Mesenchymal stem cell (in vitro differentiated cells and primary cell): ENCODE measurements around the gene PTBP2.

Source experiments
- DNase-seq: peaks from one replicate; pipeline ENCODE4 v3.0.0-alpha.2; 2013
- H2AFZ ChIP-seq: one replicate; pipeline ENCODE4 v1.6.1; 2013; ENCODE audit warnings: low read depth, mild to moderate bottlenecking, control low read depth, inconsistent platforms, low read length, moderate library complexity
- H2AK5ac ChIP-seq: 2 replicates; pipeline ENCODE4 v1.6.1; 2013; ENCODE audit warnings: low read length, moderate library complexity, mild to moderate bottlenecking, inconsistent platforms; ENCODE audit not compliant: severe bottlenecking
- H2BK120ac ChIP-seq: one replicate; pipeline ENCODE4 v1.6.1; 2013; ENCODE audit warnings: low read depth, mild to moderate bottlenecking, inconsistent platforms, low read length, moderate library complexity
- H2BK12ac ChIP-seq, 2 experiments: one replicate each; pipeline ENCODE4 v1.6.1; 2013; ENCODE audit warnings: inconsistent platforms in 2 of 2, low read length in 2 of 2, mild to moderate bottlenecking in 2 of 2, moderate library complexity in 2 of 2, control low read depth in 1 of 2
- H2BK15ac ChIP-seq: one replicate; pipeline ENCODE4 v1.6.1; 2013; ENCODE audit warnings: mild to moderate bottlenecking, low read depth, inconsistent platforms; ENCODE audit not compliant: poor library complexity, severe bottlenecking
- H2BK5ac ChIP-seq: 2 replicates; pipeline ENCODE4 v1.6.1; 2013; ENCODE audit warnings: low read depth, mild to moderate bottlenecking, low read length, control low read depth, inconsistent platforms; ENCODE audit not compliant: poor library complexity, severe bottlenecking
- H3K14ac ChIP-seq, 2 experiments: one replicate each; pipeline ENCODE4 v1.6.1; 2013; ENCODE audit warnings: inconsistent platforms in 2 of 2, low read length in 2 of 2, control low read depth in 1 of 2, mild to moderate bottlenecking in 1 of 2, moderate library complexity in 1 of 2
- H3K18ac ChIP-seq, 2 experiments: one replicate each; pipeline ENCODE4 v1.6.1; 2013; ENCODE audit warnings: inconsistent platforms in 2 of 2, low read length in 2 of 2, control low read depth in 1 of 2, low read depth in 1 of 2, mild to moderate bottlenecking in 1 of 2
- H3K23ac ChIP-seq, 2 experiments: one replicate each; pipeline ENCODE4 v1.6.1; 2013; ENCODE audit warnings: inconsistent platforms in 2 of 2, low read length in 2 of 2, mild to moderate bottlenecking in 2 of 2, moderate library complexity in 2 of 2, control low read depth in 1 of 2
- H3K27ac ChIP-seq: 2 replicates; pipeline ENCODE4 v1.5.1; 2013; ENCODE audit warnings: mild to moderate bottlenecking, moderate library complexity, low read length, control low read depth, inconsistent platforms; ENCODE audit not compliant: poor library complexity, severe bottlenecking
- H3K27me3 ChIP-seq, 2 experiments: 2 replicates each; pipeline versions ENCODE4 v1.6.1 to v1.7.0; 2013; ENCODE audit warnings: low read length in 2 of 2, mild to moderate bottlenecking in 2 of 2, moderate library complexity in 2 of 2, control low read depth in 1 of 2, inconsistent platforms in 1 of 2; ENCODE audit not compliant: control insufficient read depth in 1 of 2, insufficient read depth in 1 of 2
- H3K36me3 ChIP-seq, 2 experiments: 2 replicates each; pipeline versions ENCODE4 v1.6.1 to v1.7.0; 2013; ENCODE audit warnings: low read length in 2 of 2, control low read depth in 1 of 2, inconsistent platforms in 1 of 2, low read depth in 1 of 2, mild to moderate bottlenecking in 1 of 2; ENCODE audit not compliant: insufficient read depth in 2 of 2, control insufficient read depth in 1 of 2
- H3K4ac ChIP-seq, 2 experiments: one replicate each; pipeline ENCODE4 v1.6.1; 2013; ENCODE audit warnings: inconsistent platforms in 2 of 2, low read length in 2 of 2, mild to moderate bottlenecking in 2 of 2, moderate library complexity in 2 of 2, control low read depth in 1 of 2, low read depth in 1 of 2
- H3K4me1 ChIP-seq: 2 replicates; pipeline ENCODE4 v1.6.1; 2013; ENCODE audit warnings: low read depth, low read length, control low read depth; ENCODE audit not compliant: control insufficient read depth, insufficient read depth
- H3K4me2 ChIP-seq: 2 replicates; pipeline ENCODE4 v1.6.1; 2013; ENCODE audit warnings: low read length, mild to moderate bottlenecking, inconsistent platforms; ENCODE audit not compliant: poor library complexity, severe bottlenecking
- H3K4me3 ChIP-seq, 2 experiments: 2 replicates each; pipeline versions ENCODE4 v1.5.1 to v1.7.0; 2013; ENCODE audit warnings: low read length in 2 of 2, mild to moderate bottlenecking in 2 of 2, control low read depth in 1 of 2, low read depth in 1 of 2; ENCODE audit not compliant: insufficient read depth in 1 of 2
- H3K79me1 ChIP-seq: replicated peaks from 2 replicates; pipeline ENCODE4 v1.6.1; 2013; ENCODE audit warnings: mild to moderate bottlenecking, control low read depth, low read length, inconsistent platforms; ENCODE audit not compliant: poor library complexity, severe bottlenecking
- H3K9ac ChIP-seq: 2 replicates; pipeline ENCODE4 v1.7.0; 2013; ENCODE audit warnings: mild to moderate bottlenecking, low read length, moderate library complexity
- H3K9me3 ChIP-seq: 2 replicates; pipeline ENCODE4 v1.7.0; 2013; ENCODE audit warnings: mild to moderate bottlenecking, low read length; ENCODE audit not compliant: control insufficient read depth
- H4K8ac ChIP-seq: one replicate; pipeline ENCODE4 v1.6.1; 2013; ENCODE audit warnings: inconsistent platforms, mild to moderate bottlenecking, low read length, moderate library complexity
- H4K91ac ChIP-seq: one replicate; pipeline ENCODE4 v1.6.1; 2013; ENCODE audit warnings: mild to moderate bottlenecking, low read length, inconsistent platforms
- WGBS: methylation state at CpG from one replicate; pipeline ENCODE4 v1.1.7; 2013; ENCODE audit warnings: mixed read lengths; 5-methylcytosine and 5-hydroxymethylcytosine counted together

The PTBP2 gene

DNA sequence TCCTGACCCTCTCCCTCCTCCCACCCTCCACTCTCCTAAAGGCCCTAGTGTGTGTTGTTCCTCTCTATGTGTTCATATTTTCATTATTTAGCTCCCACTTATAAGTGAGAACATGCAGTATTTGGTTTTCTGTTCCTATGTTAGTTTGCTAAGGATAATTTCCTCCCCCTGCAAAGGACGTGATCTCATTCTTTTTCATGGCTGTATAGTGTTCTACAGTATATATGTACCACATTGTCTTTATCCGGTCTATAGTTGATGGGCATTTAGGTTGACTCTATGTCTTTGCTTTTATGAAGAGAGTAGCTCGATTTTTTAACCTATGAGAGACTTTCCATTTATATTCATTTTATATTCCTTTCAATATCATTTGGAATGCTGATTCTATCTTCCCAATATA lies 7.9 kb upstream of the PTBP2 start:
- H3K9me3 ChIP-seq = no peaks in the 10 kb centered on the region
- H2BK120ac ChIP-seq = no peak overlapping the region
- H3K23ac ChIP-seq = no peak overlapping the region
- no peak for DNase-seq
- no peak overlapping the region for H2BK12ac ChIP-seq
- H4K91ac ChIP-seq = no peak overlapping the region
- no peaks in the 10 kb centered on the region for H3K36me3 ChIP-seq
- no peaks in the 10 kb centered on the region for H3K79me1 ChIP-seq
- H3K9ac ChIP-seq = no peak overlapping the region
- H3K27me3 ChIP-seq = no peaks in the 10 kb centered on the region
- H3K4me3 ChIP-seq = no peak overlapping the region
- no peak overlapping the region for H3K4ac ChIP-seq
- WGBS = no CpG with 5 or more reads among the region's 3 CpGs
- no peak overlapping the region for H2AFZ ChIP-seq
- H3K14ac ChIP-seq = no peak overlapping the region
- H4K8ac ChIP-seq = no peak overlapping the region
- H2AK5ac ChIP-seq = no peak overlapping the region
- H2BK15ac ChIP-seq = no peak overlapping the region
- H3K27ac ChIP-seq = no peak overlapping the region
- no peak overlapping the region for H3K18ac ChIP-seq
- no peak overlapping the region for H3K4me2 ChIP-seq
- H2BK5ac ChIP-seq = no peak overlapping the region
- H3K4me1 ChIP-seq = no peaks in the 10 kb centered on the region

DNA sequence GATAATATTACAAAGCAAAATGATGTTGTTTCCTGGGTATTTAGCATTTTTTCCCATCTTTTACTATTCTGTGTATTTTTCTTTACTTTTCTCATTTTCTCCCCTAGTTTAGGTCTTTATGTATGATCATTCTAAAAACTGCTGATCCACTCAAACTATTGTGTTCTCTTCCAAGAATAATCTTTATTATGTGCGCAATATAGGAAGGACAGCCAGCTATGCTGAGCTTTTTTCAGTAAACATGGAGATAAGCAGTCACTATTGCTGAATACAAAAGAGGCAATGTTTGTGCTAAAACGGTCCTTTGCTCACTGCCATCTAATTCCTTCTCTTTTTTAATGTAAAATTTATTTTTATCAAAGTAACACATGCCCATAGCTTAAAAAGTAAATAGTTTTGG lies 6.7 kb upstream of the PTBP2 start:
- H3K36me3 ChIP-seq = no peaks in the 10 kb centered on the region
- H3K4ac ChIP-seq = no peak overlapping the region
- H3K18ac ChIP-seq = no peak overlapping the region
- no peaks in the 10 kb centered on the region for H3K4me1 ChIP-seq
- H3K79me1 ChIP-seq = no peaks in the 10 kb centered on the region
- H3K23ac ChIP-seq = no peak overlapping the region
- H3K27ac ChIP-seq = no peak overlapping the region
- no peaks in the 10 kb centered on the region for H3K9me3 ChIP-seq
- no peak overlapping the region for H4K8ac ChIP-seq
- no peak overlapping the region for H2BK120ac ChIP-seq
- H2AFZ ChIP-seq = no peak overlapping the region
- no peak overlapping the region for H2BK15ac ChIP-seq
- H3K27me3 ChIP-seq = no peaks in the 10 kb centered on the region
- H2AK5ac ChIP-seq = no peak overlapping the region
- H3K4me3 ChIP-seq = no peak overlapping the region
- H2BK12ac ChIP-seq = no peak overlapping the region
- no peak overlapping the region for H3K9ac ChIP-seq
- no peak overlapping the region for H3K14ac ChIP-seq
- DNase-seq = no peak
- no peak overlapping the region for H4K91ac ChIP-seq
- 100% methylated on average over 1 of the region's 2 CpGs for WGBS
- no peak overlapping the region for H2BK5ac ChIP-seq
- no peak overlapping the region for H3K4me2 ChIP-seq

DNA sequence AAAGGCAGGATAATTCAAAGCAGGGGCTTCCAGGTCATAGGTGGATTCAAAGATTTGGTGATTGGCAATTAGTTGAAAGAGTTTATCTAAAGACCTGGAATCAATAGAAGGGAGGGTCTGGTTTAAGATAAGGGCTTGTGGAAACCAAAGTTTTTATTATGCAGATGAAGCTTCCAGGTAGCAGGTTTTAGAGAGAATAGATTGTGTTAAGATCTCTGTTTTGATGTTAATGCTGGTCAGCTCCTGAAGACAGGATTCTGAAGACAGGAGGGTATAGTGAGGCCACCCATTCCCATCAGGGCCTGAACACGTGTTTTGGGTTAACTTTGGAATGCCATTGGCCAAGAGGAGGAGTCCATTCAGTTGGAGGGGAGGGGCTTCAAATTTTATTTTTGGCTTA lies 6.1 kb upstream of the PTBP2 start:
- Histone ChIP-seq H4K91ac (no peak overlapping the region), H3K4me2 (no peak overlapping the region), H2BK15ac (no peak overlapping the region), H2AFZ (no peak overlapping the region), H3K23ac (no peak overlapping the region), H2BK12ac (no peak overlapping the region), H3K36me3 (no peaks in the 10 kb centered on the region), H4K8ac (no peak overlapping the region), H3K9ac (no peak overlapping the region), H2BK120ac (no peak overlapping the region), H3K18ac (no peak overlapping the region), H3K79me1 (no peaks in the 10 kb centered on the region), H3K27me3 (no peaks in the 10 kb centered on the region), H3K14ac (no peak overlapping the region), H3K4ac (no peak overlapping the region), H3K4me1 (no peaks in the 10 kb centered on the region), H2BK5ac (no peak overlapping the region), H3K9me3 (no peaks in the 10 kb centered on the region), H2AK5ac (no peak overlapping the region), H3K27ac (no peak overlapping the region), H3K4me3 (no peak overlapping the region)
- DNase-seq = no peak
- WGBS = no CpG with 5 or more reads among the region's 1 CpG

DNA sequence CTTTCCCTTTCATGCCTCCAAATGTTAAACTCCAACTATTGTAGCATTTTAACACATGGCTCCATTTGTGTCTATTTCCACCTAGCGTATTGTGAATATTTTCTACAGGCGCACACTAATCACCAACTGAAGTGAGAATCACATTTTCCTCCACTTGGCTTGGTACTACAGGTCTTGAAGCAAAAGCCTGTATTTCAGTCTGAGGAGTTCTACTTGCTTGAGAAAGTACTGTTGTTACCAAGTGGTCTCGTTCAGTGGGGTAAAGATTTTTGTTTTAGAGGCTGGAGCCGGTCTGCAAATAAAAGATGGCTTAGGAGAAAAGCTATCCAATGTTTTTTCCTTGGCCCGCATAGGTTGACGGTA lies 550 bp upstream of the PTBP2 start:
- H3K4me1 ChIP-seq = no peaks in the 10 kb centered on the region
- no peaks in the 10 kb centered on the region for H3K27me3 ChIP-seq
- peak overlapping the region; percentile 75 for H4K8ac ChIP-seq
- no peak overlapping the region for H3K4ac ChIP-seq
- peak overlapping the region; percentile 99 for H2BK15ac ChIP-seq
- H3K4me3 ChIP-seq = peak overlapping the region; percentile 93 to 94
- H3K9ac ChIP-seq = peak overlapping the region; percentile 95
- no peak overlapping the region for H3K14ac ChIP-seq
- H2BK12ac ChIP-seq = no peak overlapping the region
- peak overlapping the region; percentile 59 for H3K27ac ChIP-seq
- H3K9me3 ChIP-seq = no peaks in the 10 kb centered on the region
- no peak overlapping the region for H3K23ac ChIP-seq
- no peak overlapping the region for H2AK5ac ChIP-seq
- peak overlapping the region; percentile 79 for H2BK120ac ChIP-seq
- H3K4me2 ChIP-seq = peak overlapping the region; percentile 46
- peaks cover 1% of the 10 kb centered on the region for H3K79me1 ChIP-seq
- no peak for DNase-seq
- peak overlapping the region; percentile 30 to 96 for H3K18ac ChIP-seq
- 34% methylated on average over 6 of the region's 6 CpGs for WGBS
- peaks cover 9 to 11% of the 10 kb centered on the region in 2 experiments for H3K36me3 ChIP-seq
- peak overlapping the region; percentile 16 for H2AFZ ChIP-seq
- no peak overlapping the region for H2BK5ac ChIP-seq
- H4K91ac ChIP-seq = peak overlapping the region; percentile 90
